Retinal pigment epithelial cell (primary cell): ENCODE measurements around the gene ERC1.

Source experiments
- DNase-seq: peaks from one replicate; pipeline ENCODE4 v3.0.0-alpha.2; 2010; ENCODE audit warnings: low read depth
- H3K4me3 ChIP-seq: 2 replicates; pipeline ENCODE4 v1.5.1; 2011; ENCODE audit warnings: mild to moderate bottlenecking, low read length, control low read depth, moderate library complexity
- TF ChIP-seq, protein P1 (sequence below): conservative IDR thresholded peaks from 2 replicates; pipeline ENCODE4 v1.5.1; 2011; ENCODE audit warnings: low read depth, low read length, control low read depth, inconsistent platforms

Gene ERC1

DNA sequence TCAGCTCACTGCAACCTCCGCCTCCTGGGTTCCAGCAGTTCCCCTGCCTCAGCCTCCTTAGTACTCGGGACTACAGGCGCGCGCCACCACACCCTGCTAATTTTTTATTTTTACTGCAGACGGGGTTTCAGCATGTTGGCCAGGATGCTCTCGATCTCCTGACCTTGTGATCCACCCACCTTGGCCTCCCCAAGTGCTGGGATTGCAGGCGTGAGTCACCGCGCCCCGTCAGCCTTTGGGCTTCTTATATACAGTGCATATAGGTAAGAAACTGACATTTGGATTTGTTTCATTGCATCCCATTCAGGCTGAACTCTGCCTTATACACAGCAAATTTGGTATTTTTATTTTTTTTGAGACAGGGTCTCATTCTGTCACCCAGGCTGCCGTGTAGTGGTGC is 176.8 kb downstream of the ERC1 start:
- TF ChIP-seq, protein P1, sequence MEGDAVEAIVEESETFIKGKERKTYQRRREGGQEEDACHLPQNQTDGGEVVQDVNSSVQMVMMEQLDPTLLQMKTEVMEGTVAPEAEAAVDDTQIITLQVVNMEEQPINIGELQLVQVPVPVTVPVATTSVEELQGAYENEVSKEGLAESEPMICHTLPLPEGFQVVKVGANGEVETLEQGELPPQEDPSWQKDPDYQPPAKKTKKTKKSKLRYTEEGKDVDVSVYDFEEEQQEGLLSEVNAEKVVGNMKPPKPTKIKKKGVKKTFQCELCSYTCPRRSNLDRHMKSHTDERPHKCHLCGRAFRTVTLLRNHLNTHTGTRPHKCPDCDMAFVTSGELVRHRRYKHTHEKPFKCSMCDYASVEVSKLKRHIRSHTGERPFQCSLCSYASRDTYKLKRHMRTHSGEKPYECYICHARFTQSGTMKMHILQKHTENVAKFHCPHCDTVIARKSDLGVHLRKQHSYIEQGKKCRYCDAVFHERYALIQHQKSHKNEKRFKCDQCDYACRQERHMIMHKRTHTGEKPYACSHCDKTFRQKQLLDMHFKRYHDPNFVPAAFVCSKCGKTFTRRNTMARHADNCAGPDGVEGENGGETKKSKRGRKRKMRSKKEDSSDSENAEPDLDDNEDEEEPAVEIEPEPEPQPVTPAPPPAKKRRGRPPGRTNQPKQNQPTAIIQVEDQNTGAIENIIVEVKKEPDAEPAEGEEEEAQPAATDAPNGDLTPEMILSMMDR, result no peak
- H3K4me3 ChIP-seq, result no peak overlapping the region
- DNase-seq, result no peak

- no peak for DNase-seq
- TF ChIP-seq, protein P1, result no peak
- H3K4me3 ChIP-seq, result no peak overlapping the region
Observed at GRCh38 chr12:1170411-1170810, 179.4 kb downstream of the ERC1 start.

- DNase-seq, result peak; percentile 39
- TF ChIP-seq, protein P1, result no peak
- H3K4me3 ChIP-seq, result no peak overlapping the region
Observed at GRCh38 chr12:1171657-1172408, 180.8 kb downstream of the ERC1 start.

DNA sequence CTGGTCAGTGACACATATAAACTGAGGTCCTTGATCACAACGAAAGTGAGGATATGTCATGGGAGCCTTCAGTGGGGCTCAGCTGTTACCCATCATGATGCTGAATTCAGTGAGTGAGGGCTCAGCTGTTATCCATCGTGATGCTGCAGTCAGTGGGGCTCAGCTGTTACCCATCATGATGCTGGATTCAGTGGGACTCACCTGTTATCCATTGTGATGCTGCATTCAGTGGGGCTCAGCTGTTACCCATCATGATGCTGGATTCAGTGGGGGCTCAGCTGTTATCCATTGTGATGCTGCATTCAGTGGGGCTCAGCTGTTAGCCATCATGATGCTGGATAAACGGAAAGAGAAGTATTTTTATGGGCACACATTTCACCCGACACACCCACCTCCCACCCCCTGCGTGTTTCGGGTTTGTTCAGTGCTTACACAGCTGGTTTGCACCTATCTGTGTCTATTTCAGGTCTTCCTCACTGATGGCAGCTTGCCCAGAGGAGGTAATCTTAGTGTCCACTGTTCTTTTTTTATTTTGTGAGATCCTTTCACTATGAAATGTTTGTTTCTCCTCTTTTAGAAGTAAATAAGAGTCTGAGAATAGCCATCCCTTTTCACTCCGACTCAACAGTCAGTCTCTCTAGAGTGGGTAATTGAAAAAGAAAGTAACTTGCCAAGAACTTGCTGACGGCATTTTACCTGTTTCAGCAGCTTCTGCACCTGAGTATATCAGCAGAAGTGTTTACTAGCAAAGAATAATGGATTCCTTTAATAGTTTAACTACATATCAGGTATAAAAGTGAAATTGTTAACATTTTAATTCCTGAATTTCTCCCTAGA is 183.0 kb downstream of the ERC1 start:
- TF ChIP-seq, protein P1, result no peak
- DNase-seq, result no peak
- no peak overlapping the region for H3K4me3 ChIP-seq

GRCh38 chr12:1174659-1175058 is 183.6 kb downstream of the ERC1 start:
- TF ChIP-seq, protein P1, result no peak
- no peak overlapping the region for H3K4me3 ChIP-seq
- no peak for DNase-seq

GRCh38 chr12:1176191-1176590 is 185.2 kb downstream of the ERC1 start:
- no peak overlapping the region for H3K4me3 ChIP-seq
- DNase-seq, result no peak
- TF ChIP-seq, protein P1, result no peak
